HEK293T (cell line): ENCODE measurements around the gene CTIF.

Experiments used
- ARNT ChIP-seq: fragments of 450-650 bp; IDR thresholded peaks from 2 replicates; pipeline ENCODE4 v1.6.1; 2017; ENCODE audit warnings: mild to moderate bottlenecking
- BHLHE40 ChIP-seq: fragments of 450-650 bp; IDR thresholded peaks from 2 replicates; pipeline ENCODE4 v1.6.1; 2016; ENCODE audit warnings: mild to moderate bottlenecking, moderate library complexity, borderline replicate concordance
- FOXA1 ChIP-seq: fragments of 450-650 bp; IDR thresholded peaks from 2 replicates; pipeline ENCODE4 v1.6.1; 2016; ENCODE audit warnings: mild to moderate bottlenecking
- FOXK2 ChIP-seq: fragments of 450-650 bp; IDR thresholded peaks from 2 replicates; pipeline ENCODE4 v1.6.1; 2016; ENCODE audit warnings: mild to moderate bottlenecking
- FOXM1 ChIP-seq: fragments of 450-650 bp; IDR thresholded peaks from 2 replicates; pipeline ENCODE4 v1.6.1; 2017; ENCODE audit warnings: mild to moderate bottlenecking, borderline replicate concordance
- HDGF ChIP-seq: fragments of 450-650 bp; IDR thresholded peaks from 2 replicates; pipeline ENCODE4 v1.6.1; 2017; ENCODE audit warnings: antibody characterized with exemption, borderline replicate concordance
- PKNOX1 ChIP-seq: fragments of 450-650 bp; IDR thresholded peaks from 2 replicates; pipeline ENCODE4 v1.6.1; 2016
- SP1 ChIP-seq: fragments of 450-650 bp; IDR thresholded peaks from 2 replicates; pipeline ENCODE4 v1.6.1; 2017
- TARDBP ChIP-seq: fragments of 450-650 bp; IDR thresholded peaks from 2 replicates; pipeline ENCODE4 v1.6.1; 2016
- ZNF384 ChIP-seq: fragments of 450-650 bp; IDR thresholded peaks from 2 replicates; pipeline ENCODE4 v1.6.1; 2016

DNA sequence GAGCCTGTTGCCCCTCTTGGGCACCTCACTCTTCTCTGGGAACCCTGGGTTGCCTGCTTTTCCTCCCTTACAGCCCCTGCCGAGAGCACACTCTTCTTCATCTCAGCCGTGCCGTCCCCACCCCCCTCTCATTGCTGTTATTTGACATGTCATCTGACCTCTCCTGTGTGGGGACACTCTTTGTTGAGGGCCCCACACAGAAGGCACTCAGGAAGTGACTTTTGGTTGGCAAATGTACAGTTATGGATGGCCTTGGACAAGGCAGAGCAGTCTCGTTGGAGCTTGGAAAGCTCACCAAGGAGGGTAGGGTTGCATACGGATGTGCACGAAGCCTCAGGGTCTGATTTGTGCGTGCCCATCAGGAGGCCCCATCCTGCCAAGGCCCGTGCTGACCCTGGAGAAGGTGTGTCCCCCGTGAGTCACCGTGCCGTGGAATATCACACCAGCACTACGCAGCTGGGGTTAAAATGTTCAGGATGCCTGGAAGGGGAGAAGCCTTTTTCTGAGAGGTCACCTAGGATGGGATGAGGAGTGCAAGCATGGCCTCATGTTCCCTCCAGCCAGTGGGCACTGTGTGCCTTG lies 93.9 kb downstream of the CTIF start:
- TF ChIP-seq FOXM1, result no peak
- TF ChIP-seq PKNOX1, result no peak
- TF ChIP-seq BHLHE40, result no peak
- no peak for TF ChIP-seq HDGF
- TF ChIP-seq ARNT, result no peak
- TF ChIP-seq FOXA1, result no peak
- TF ChIP-seq ZNF384, result no peak
- no peak for TF ChIP-seq FOXK2
- no peak for TF ChIP-seq TARDBP
- no peak for TF ChIP-seq SP1
